ENCODE results near the gene COX19. TPM values are rescaled to one million over a fixed set of nuclear protein-coding genes. Genes with fewer than 3 reads are reported as not detected.

COX19 gene
- total RNA-seq, 3 donors from 2014 or later = 14.9 to 20.9 (median 15.8) TPM

DNA sequence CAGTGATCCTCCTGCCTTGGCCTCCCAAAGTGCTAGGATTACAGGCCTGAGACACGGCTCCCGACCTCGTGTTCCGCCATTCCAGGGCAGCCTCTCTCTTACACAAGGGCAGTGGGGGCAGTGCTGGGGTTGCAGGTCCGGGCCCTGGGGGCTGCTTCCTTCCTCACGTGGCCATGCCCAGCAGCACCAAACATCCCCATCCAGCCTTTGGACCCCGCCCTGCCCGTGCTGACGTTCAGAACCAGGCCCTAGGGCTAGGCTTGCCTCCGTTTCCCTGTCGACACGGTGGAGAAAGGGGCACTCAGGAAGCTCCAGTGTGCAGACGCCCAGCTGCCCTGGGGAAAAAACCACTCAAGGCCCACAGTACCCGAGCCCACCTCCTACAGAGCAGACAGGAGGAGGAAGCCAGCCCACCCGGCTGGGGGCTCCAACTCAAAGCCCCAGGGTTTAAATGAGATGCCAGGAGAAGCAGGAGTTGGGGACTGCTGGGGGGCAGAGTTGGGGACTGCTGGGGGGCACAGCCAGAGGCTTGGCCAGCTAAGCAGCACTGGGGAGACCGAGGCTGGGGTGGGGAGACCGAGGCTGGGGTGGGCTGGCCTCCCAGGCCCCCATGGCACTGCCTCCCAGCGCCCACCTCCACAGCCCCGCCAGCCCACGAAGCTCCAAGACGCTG, 56.8 kb downstream of the COX19 start:
- intact Hi-C loops (cut with DNase I, micrococcal nuclease) = no loop called here

DNA sequence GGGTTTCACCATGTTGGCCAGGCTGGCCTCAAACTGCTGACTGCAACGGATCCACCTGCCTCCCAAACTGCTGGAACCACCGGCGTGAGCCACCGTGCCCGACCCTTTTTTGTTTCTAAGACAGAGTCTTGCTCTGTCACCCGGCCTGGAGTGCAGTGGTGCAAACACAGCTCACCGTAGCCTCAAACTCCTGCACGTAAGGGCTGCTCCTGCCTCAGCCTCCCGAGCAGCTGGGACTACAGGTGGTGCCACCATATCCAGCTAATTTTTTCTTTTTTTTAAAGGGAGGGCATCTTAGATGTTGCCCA, 57.3 kb downstream of the COX19 start:
- Histone ChIP-seq H3K9me3 (no peaks in the 10 kb centered on the region), H3K4me3 (no peak overlapping the region), H3K4me1 (ENCODE audit: low read depth) (peaks cover 58% of the 10 kb centered on the region), H3K36me3 (ENCODE audit: low read depth) (no peaks in the 10 kb centered on the region)
- TF ChIP-seq, protein P1, sequence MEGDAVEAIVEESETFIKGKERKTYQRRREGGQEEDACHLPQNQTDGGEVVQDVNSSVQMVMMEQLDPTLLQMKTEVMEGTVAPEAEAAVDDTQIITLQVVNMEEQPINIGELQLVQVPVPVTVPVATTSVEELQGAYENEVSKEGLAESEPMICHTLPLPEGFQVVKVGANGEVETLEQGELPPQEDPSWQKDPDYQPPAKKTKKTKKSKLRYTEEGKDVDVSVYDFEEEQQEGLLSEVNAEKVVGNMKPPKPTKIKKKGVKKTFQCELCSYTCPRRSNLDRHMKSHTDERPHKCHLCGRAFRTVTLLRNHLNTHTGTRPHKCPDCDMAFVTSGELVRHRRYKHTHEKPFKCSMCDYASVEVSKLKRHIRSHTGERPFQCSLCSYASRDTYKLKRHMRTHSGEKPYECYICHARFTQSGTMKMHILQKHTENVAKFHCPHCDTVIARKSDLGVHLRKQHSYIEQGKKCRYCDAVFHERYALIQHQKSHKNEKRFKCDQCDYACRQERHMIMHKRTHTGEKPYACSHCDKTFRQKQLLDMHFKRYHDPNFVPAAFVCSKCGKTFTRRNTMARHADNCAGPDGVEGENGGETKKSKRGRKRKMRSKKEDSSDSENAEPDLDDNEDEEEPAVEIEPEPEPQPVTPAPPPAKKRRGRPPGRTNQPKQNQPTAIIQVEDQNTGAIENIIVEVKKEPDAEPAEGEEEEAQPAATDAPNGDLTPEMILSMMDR (IDR thresholded peaks at IDR 0.05) = no peak
- intact Hi-C loops (cut with DNase I, micrococcal nuclease) = no loop called here
- ATAC-seq (no peak), DNase-seq (peak in 2 of 3 donors; percentile 21 to 42)

More for the DNA sequence above, 56.8 kb downstream of the COX19 start:
- no peaks in the 10 kb centered on the region for H3K36me3 ChIP-seq (ENCODE audit: low read depth)
- TF ChIP-seq, protein P1 (IDR thresholded peaks at IDR 0.05) = no peak
- H3K4me1 ChIP-seq (ENCODE audit: low read depth) = peaks cover 60% of the 10 kb centered on the region
- no peak overlapping the region for H3K4me3 ChIP-seq
- no peaks in the 10 kb centered on the region for H3K9me3 ChIP-seq
- ATAC-seq = no peak
- peak; percentile 2 to 49 (median 40) for DNase-seq

DNA sequence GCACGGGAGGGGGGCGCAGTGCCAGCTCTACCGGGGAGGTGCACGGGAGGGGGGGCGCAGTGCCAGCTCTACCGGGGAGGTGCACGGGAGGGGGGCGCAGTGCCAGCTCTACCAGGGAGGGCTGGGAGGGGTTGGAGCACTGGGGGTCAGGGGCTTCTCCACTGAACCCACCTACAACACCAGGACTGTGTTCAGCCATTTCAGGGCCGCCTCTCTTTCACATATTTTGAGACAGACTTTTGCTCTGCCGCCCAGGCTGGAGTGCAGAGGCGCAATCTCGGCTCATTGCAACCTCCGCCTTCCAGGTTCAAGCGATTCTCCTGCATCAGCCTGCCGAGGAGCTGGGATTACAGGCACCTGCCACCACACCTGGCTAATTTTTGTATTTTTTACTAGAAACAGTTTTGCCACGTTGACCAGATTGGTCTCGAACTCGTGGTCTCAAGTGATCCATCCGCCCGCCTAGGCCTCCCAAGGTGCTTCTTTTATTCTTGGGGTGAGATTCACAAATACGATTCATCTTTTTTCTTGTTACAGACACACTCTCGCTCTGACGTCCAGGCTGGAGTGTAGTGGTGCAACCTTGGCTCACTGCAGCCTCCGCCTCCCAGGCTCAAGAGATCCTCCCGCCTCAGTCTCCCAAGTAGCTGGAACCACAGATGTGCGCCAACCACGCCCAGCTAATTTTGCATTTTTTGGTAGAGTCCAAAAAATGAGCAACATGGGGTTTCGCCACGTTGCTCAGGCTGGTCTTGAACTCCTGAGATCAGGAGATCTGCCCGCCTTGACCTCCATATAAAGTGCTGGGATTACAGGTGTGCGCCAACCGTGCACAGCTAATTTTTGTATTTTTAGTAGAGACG, 57.9 kb downstream of the COX19 start:
- no peaks in the 10 kb centered on the region for H3K36me3 ChIP-seq (ENCODE audit: low read depth)
- DNase-seq = peak in 2 of 3 donors; percentile 28 to 34
- H3K4me1 ChIP-seq (ENCODE audit: low read depth) = peaks cover 53% of the 10 kb centered on the region
- no peak for ATAC-seq
- intact Hi-C loops (cut with DNase I, micrococcal nuclease) = no loop called here
- TF ChIP-seq, protein P1 (IDR thresholded peaks at IDR 0.05) = no peak
- H3K4me3 ChIP-seq = no peak overlapping the region
- no peaks in the 10 kb centered on the region for H3K9me3 ChIP-seq

DNA sequence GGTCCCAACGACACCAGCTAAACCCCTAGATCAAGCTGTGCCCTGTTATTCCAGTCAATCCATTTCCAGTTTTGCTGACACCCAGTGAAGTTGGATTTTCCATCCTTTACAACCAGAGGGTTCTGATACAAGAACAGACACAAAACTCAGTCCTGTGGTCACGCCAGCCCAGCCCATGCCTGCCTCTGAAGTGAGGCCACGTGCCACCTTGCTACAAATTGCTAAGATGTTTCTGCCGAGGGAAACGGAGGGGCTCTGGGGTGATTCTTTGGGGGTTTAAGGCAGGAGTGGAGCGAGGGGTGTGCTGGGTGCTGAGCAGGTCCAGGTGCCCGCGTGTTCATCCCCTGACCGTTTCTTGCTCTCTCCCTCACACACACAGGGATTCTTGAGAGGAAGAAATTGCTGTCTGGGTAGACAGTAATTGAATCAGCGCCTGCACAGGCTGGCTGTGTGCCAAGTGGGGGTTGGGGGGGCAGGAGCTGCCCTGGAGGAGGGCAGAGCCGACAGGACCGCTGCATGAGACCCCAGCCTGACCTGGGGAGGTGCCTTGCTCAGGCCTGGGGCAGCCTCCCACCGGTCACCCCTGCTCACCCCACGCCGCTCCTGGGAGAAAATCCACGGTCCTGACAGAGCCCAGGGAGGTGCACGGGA, 58.9 kb downstream of the COX19 start:
- no peaks in the 10 kb centered on the region for H3K36me3 ChIP-seq (ENCODE audit: low read depth)
- intact Hi-C loops (cut with DNase I, micrococcal nuclease) = no loop called here
- H3K4me1 ChIP-seq (ENCODE audit: low read depth) = peaks cover 43% of the 10 kb centered on the region
- TF ChIP-seq, protein P1 (IDR thresholded peaks at IDR 0.05) = no peak
- H3K4me3 ChIP-seq = no peak overlapping the region
- ATAC-seq (no peak), DNase-seq (peak; percentile 58 to 82 (median 66))
- no peaks in the 10 kb centered on the region for H3K9me3 ChIP-seq

Small RNA genes lying within 50 kb of the gene (microRNA-seq; reads per million reads assigned to microRNA genes)
- gene MIR339 = 477 reads per million, percentile 78 among the genes with 10 or more reads in this experiment

Other genes starting within 250 kb of the COX19 start
- gene DNAAF5, start 248.8 kb downstream of the COX19 start, total RNA-seq = 10 to 100 TPM; 29.4 to 43.0 (median 30.9) TPM
- gene PRKAR1B, start 248.3 kb downstream of the COX19 start, total RNA-seq = 10 to 100 TPM; 10.1 to 24.5 (median 24.4) TPM
- 100 to 1,000 TPM; 151 to 179 (median 164) TPM for gene SUN1, start 143.1 kb downstream of the COX19 start, total RNA-seq
- gene GET4, start 99.0 kb downstream of the COX19 start, total RNA-seq = 10 to 100 TPM; 36.9 to 48.8 (median 48.2) TPM
- 100 to 1,000 TPM in 1 of 3 donors, 10 to 100 TPM in 2; 80.7 to 153 (median 98.8) TPM for gene ADAP1, start 20.9 kb downstream of the COX19 start, total RNA-seq
- 1 to 10 TPM in 2 of 3 donors, under 1 TPM in 1; 0.47 to 2.3 (median 2.1) TPM for gene CYP2W1, start 7.6 kb upstream of the COX19 start, total RNA-seq
- gene GPR146, start 69.0 kb upstream of the COX19 start, total RNA-seq = 10 to 100 TPM in 1 of 3 donors, 1 to 10 TPM in 2; 3.5 to 13.0 (median 5.7) TPM
- gene GPER1, start 112.6 kb upstream of the COX19 start, total RNA-seq = 10 to 100 TPM in 1 of 3 donors, 1 to 10 TPM in 2; 7.9 to 14.7 (median 9.8) TPM
- gene ZFAND2A, start 184.6 kb upstream of the COX19 start, total RNA-seq = 10 to 100 TPM; 39.3 to 49.9 (median 45.3) TPM

Data from mucosa of descending colon (tissue), 3 donors.